Measurements from ENCODE around the gene WFIKKN2.
"Not testable (repeated sequence)": the region's sequence is repeated elsewhere in the genome, so short reads cannot be mapped to it uniquely, and the experiment has no call there.

WFIKKN2 gene

GRCh38 chr17:50856431-50856830 lies 21.0 kb downstream of the WFIKKN2 start:
- in situ Hi-C loops (cut with MboI; ENCODE audit: low pct_unique_long_range_greater_than_20kb, low sequenced_read_pairs, unreplicated experiment): no loop called here
- TF ChIP-seq CTCF (IDR thresholded peaks at IDR 0.05; ENCODE audit: extremely low read depth, insufficient read depth, missing control alignments): no peak
- no peak for DNase-seq (ENCODE audit: low spot score)

- no peak for TF ChIP-seq CTCF (IDR thresholded peaks at IDR 0.05; ENCODE audit: extremely low read depth, insufficient read depth, missing control alignments)
- in situ Hi-C loops (cut with MboI; ENCODE audit: low pct_unique_long_range_greater_than_20kb, low sequenced_read_pairs, unreplicated experiment): no loop called here
- DNase-seq (ENCODE audit: low spot score): no peak
Observed at GRCh38 chr17:50858486-50859225, 23.3 kb downstream of the WFIKKN2 start.

GRCh38 chr17:50859727-50860126 lies 24.3 kb downstream of the WFIKKN2 start:
- in situ Hi-C loops (cut with MboI; ENCODE audit: low pct_unique_long_range_greater_than_20kb, low sequenced_read_pairs, unreplicated experiment): loop anchor here (5.0 kb wide), 1 partner anchor 98 kb away; no protein-coding TSS in a partner anchor
- DNase-seq (ENCODE audit: low spot score): not testable (repeated sequence)

- no peak for TF ChIP-seq CTCF (IDR thresholded peaks at IDR 0.05; ENCODE audit: extremely low read depth, insufficient read depth, missing control alignments)
- in situ Hi-C loops (cut with MboI; ENCODE audit: low pct_unique_long_range_greater_than_20kb, low sequenced_read_pairs, unreplicated experiment): loop anchor here (5.0 kb wide), 1 partner anchor 96 kb away; no protein-coding TSS in a partner anchor
- DNase-seq (ENCODE audit: low spot score): no peak
Observed at GRCh38 chr17:50861334-50861676, 25.9 kb downstream of the WFIKKN2 start.

- TF ChIP-seq CTCF (IDR thresholded peaks at IDR 0.05; ENCODE audit: extremely low read depth, insufficient read depth, missing control alignments): no peak
- DNase-seq (ENCODE audit: low spot score): no peak
- in situ Hi-C loops (cut with MboI; ENCODE audit: low pct_unique_long_range_greater_than_20kb, low sequenced_read_pairs, unreplicated experiment): loop anchor here (5.0 kb wide), 1 partner anchor 95 kb away; no protein-coding TSS in a partner anchor
Observed at GRCh38 chr17:50861822-50862528, 26.6 kb downstream of the WFIKKN2 start.

GRCh38 chr17:50863221-50863843 lies 27.9 kb downstream of the WFIKKN2 start:
- TF ChIP-seq CTCF (IDR thresholded peaks at IDR 0.05; ENCODE audit: extremely low read depth, insufficient read depth, missing control alignments): peak; percentile 59
- DNase-seq (ENCODE audit: low spot score): no peak
- in situ Hi-C loops (cut with MboI; ENCODE audit: low pct_unique_long_range_greater_than_20kb, low sequenced_read_pairs, unreplicated experiment): loop anchor here (5.0 kb wide), 1 partner anchor 94 kb away; no protein-coding TSS in a partner anchor
